Measurements from ENCODE around the gene IGHMBP2. TPM values are rescaled to one million over a fixed set of nuclear protein-coding genes. Genes with fewer than 3 reads are reported as not detected.

Gene IGHMBP2
- total RNA-seq, 2 experiments from 2014 or later: 21.1 to 24.9 TPM

- H3K27me3 Mint-ChIP-seq: no peaks in the 10 kb centered on the region
- intact Hi-C loops (cut with micrococcal nuclease): no loop called here
- ChIA-PET CTCF (no interaction called here), POLR2A (interaction anchor here (0.6 kb wide), 1 partner anchor 74 kb away, joined by 3 read pairs; no protein-coding TSS in a partner anchor)
- peaks cover 3% of the 10 kb centered on the region for H3K36me3 Mint-ChIP-seq (ENCODE audit: low read depth)
- peaks cover 5% of the 10 kb centered on the region for H3K4me1 Mint-ChIP-seq (ENCODE audit: low read depth)
- H3K4me3 Mint-ChIP-seq: no peak overlapping the region
- ATAC-seq (no peak), DNase-seq (no peak)
- no peaks in the 10 kb centered on the region for H3K9me3 Mint-ChIP-seq
- TF ChIP-seq, protein P1, sequence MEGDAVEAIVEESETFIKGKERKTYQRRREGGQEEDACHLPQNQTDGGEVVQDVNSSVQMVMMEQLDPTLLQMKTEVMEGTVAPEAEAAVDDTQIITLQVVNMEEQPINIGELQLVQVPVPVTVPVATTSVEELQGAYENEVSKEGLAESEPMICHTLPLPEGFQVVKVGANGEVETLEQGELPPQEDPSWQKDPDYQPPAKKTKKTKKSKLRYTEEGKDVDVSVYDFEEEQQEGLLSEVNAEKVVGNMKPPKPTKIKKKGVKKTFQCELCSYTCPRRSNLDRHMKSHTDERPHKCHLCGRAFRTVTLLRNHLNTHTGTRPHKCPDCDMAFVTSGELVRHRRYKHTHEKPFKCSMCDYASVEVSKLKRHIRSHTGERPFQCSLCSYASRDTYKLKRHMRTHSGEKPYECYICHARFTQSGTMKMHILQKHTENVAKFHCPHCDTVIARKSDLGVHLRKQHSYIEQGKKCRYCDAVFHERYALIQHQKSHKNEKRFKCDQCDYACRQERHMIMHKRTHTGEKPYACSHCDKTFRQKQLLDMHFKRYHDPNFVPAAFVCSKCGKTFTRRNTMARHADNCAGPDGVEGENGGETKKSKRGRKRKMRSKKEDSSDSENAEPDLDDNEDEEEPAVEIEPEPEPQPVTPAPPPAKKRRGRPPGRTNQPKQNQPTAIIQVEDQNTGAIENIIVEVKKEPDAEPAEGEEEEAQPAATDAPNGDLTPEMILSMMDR (IDR thresholded peaks at IDR 0.05): no peak
- no peak overlapping the region for H3K27ac Mint-ChIP-seq
Measured at GRCh38 chr11:68942751-68943271, 39.1 kb downstream of the IGHMBP2 start.

DNA sequence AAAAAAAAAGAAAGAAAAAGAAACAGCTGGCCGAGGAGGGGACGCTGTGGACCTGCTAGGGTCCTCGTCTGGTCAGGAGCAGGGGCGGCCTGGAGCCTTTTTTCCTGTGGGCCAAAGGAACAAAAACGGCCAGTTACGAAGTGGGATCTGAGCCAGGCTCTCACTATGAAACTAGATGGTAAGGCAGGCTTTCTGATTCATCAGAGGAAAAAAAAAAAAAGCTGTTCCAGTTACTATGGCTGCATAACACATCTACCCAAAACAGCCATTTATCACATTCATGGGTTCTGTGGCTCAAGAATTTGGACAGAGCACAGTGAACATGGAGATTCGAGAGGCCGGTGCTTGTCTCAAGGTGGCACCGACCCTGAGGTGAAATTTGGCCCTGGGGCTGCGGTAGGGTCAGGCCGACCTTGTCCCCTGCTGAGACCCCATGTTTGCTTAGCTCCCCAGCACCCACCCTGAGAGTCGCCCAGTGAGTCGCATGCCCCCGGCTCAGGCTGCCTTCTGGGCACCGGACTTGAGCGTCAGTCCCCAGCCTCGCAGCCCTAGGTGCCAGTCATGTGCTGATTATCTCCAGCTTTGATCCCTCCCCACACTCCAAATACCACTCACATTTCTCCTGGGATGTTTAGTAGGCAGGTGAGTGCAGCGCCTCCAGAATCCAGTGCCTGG lies 42.9 kb downstream of the IGHMBP2 start:
- ATAC-seq: no peak
- H3K4me3 Mint-ChIP-seq: no peak overlapping the region

DNA sequence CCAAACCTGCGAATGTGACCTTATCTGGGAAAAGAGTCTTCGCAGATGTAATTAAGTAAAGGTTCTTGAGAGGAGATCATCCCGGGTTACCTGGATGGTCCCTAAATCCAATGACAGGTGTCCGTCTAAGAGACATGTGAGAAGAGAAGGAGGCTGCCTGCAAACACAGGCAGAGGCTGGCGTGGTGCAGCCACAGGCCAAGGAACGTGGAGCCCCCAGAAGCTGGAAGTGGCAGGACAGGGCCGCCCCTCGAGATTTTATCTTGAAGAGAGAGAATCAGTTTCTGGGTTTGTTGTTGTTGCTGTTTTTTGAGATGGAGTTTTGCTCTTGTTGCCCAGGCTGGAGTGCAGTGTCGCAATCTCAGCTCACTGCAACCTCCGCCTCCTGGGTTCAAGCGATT lies 43.5 kb downstream of the IGHMBP2 start:
- TF ChIP-seq, protein P1 (IDR thresholded peaks at IDR 0.05): no peak
- ATAC-seq (no peak), DNase-seq (no peak)
- no peaks in the 10 kb centered on the region for H3K27me3 Mint-ChIP-seq
- intact Hi-C loops (cut with micrococcal nuclease): no loop called here
- no peaks in the 10 kb centered on the region for H3K9me3 Mint-ChIP-seq
- H3K4me1 Mint-ChIP-seq (ENCODE audit: low read depth): peaks cover 5% of the 10 kb centered on the region
- H3K27ac Mint-ChIP-seq: no peak overlapping the region
- no peak overlapping the region for H3K4me3 Mint-ChIP-seq
- POLR2A ChIA-PET: interaction anchor here (1.6 kb wide), 1 partner anchor 113 kb away, joined by 3 read pairs; no protein-coding TSS in a partner anchor
- no peaks in the 10 kb centered on the region for H3K36me3 Mint-ChIP-seq (ENCODE audit: low read depth)
- CTCF ChIA-PET: no interaction called here

More for the DNA sequence above, 42.9 kb downstream of the IGHMBP2 start:
- intact Hi-C loops (cut with micrococcal nuclease): no loop called here
- ChIA-PET POLR2A (interaction anchor here (1.6 kb wide), 1 partner anchor 113 kb away, joined by 3 read pairs; no protein-coding TSS in a partner anchor), CTCF (no interaction called here)
- H3K9me3 Mint-ChIP-seq: no peaks in the 10 kb centered on the region
- TF ChIP-seq, protein P1 (IDR thresholded peaks at IDR 0.05): no peak
- H3K27ac Mint-ChIP-seq: no peak overlapping the region
- H3K36me3 Mint-ChIP-seq (ENCODE audit: low read depth): no peaks in the 10 kb centered on the region
- H3K27me3 Mint-ChIP-seq: no peaks in the 10 kb centered on the region
- peaks cover 5% of the 10 kb centered on the region for H3K4me1 Mint-ChIP-seq (ENCODE audit: low read depth)
- no peak for DNase-seq

- Mint-ChIP-seq H3K4me3 (no peak overlapping the region), H3K4me1 (ENCODE audit: low read depth) (peaks cover 5% of the 10 kb centered on the region), H3K27me3 (no peaks in the 10 kb centered on the region), H3K36me3 (ENCODE audit: low read depth) (no peaks in the 10 kb centered on the region), H3K27ac (no peak overlapping the region), H3K9me3 (no peaks in the 10 kb centered on the region)
- intact Hi-C loops (cut with micrococcal nuclease): no loop called here
- CTCF ChIA-PET: no interaction called here
- DNase-seq: no peak
- TF ChIP-seq, protein P1 (IDR thresholded peaks at IDR 0.05): no peak
- ATAC-seq: no peak
- POLR2A ChIA-PET: interaction anchor here (0.9 kb wide), 1 partner anchor 18 kb away, joined by 3 read pairs; no protein-coding TSS in a partner anchor
Measured at GRCh38 chr11:68948496-68948895, 44.8 kb downstream of the IGHMBP2 start.

DNA sequence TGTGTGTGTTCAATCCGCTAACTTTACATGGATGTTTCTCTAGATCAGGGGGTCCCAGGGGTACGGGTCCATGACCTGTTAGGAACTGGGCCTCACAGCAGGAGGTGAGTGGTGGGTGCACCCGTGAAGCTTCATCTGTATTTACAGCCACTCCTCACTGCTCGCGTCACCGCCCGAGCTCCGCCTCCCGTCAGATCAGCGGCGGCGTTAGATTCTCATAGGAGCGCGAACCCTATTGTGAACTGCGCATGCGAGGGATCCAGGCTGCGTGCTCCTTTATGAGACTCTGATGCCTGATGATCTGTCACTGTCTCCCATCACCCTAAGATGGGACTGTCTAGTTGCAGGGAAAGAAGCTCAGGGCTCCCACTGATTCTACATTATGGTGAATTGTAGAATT lies 45.2 kb downstream of the IGHMBP2 start:
- POLR2A ChIA-PET: interaction anchor here (0.9 kb wide), 1 partner anchor 18 kb away, joined by 3 read pairs; no protein-coding TSS in a partner anchor
- Mint-ChIP-seq H3K27me3 (no peaks in the 10 kb centered on the region), H3K4me3 (no peak overlapping the region), H3K4me1 (ENCODE audit: low read depth) (peaks cover 5% of the 10 kb centered on the region), H3K9me3 (no peaks in the 10 kb centered on the region), H3K27ac (no peak overlapping the region), H3K36me3 (ENCODE audit: low read depth) (no peaks in the 10 kb centered on the region)
- intact Hi-C loops (cut with micrococcal nuclease): no loop called here
- DNase-seq (no peak), ATAC-seq (no peak)
- TF ChIP-seq, protein P1 (IDR thresholded peaks at IDR 0.05): no peak
- CTCF ChIA-PET: no interaction called here
